HT-29 (cell line): ENCODE measurements around the gene FCGR3A. TPM values are rescaled to one million over a fixed set of nuclear protein-coding genes. Genes with fewer than 3 reads are reported as not detected.

Source experiments
- DNase-seq: peaks from one replicate; pipeline ENCODE4 v3.0.0-alpha.2; 2015; ENCODE audit warnings: low spot score
- total RNA-seq: library from RNA; depleted of rRNA; stranded (reverse); fragments of >200 nt; shearing (Covaris generic); gene quantifications from 2 replicates; pipeline ENCODE4 v1.2.3, GENCODE V29; 2014; rRNA removed

Gene FCGR3A
- total RNA-seq, 1 experiment from 2014 or later: not detected

DNA sequence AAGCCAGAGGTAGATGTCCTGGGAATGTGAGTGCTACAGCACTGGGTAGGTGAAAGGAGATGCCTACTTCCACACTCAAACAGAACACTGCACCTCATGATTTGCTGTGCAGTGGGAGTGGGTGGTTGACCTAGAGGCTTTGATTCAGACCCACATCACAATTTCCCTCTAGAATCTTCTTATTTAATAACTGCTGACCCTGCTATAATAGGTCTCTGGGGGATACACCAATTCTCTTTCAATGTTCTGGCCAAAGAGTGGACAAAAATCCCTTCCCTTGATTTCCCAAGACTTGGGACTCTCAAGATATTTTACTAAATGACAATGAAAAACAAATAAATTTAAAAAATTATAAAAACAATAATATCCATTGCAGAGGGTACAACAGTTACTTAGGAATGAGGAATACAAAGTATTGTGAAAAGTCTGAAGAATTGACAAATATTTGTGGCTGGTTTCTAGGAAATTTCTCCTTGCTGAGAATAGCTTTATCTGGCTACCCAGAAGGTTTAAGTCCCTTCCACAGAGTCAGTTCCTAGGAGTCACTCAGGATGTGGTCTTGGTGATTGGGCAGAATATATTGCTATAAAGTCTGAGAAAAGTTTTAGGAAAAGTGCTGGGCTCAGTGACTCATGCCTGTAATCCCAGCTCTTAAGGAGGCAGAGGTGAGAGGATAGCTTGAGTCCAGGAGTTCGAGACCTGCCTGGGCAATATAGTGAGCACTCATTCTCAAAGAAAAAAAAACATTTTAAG lies 46.8 kb downstream of the FCGR3A start:
- DNase-seq: no peak

- no peak for DNase-seq
Observed at GRCh38 chr1:161502181-161502580, 47.4 kb downstream of the FCGR3A start.

DNA sequence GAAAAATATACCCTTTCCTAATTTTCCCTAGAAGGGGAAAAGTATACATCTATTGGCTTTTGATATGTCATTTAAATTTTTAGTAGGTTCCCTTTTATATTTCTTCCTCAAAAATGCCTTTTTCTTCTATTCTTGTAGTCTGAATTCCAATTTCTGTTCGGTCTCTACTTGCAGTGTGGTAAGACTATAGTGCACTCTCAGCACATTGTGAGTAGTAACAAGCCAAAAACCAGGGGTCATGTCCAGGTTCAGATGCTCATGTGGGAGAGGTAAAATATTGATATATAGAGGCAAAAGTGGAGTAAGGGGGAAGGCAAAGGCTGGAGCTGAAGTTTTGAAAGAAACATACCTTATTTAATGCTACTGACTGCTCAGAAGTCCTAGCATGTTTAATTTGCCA lies 48.4 kb downstream of the FCGR3A start:
- no peak for DNase-seq

DNA sequence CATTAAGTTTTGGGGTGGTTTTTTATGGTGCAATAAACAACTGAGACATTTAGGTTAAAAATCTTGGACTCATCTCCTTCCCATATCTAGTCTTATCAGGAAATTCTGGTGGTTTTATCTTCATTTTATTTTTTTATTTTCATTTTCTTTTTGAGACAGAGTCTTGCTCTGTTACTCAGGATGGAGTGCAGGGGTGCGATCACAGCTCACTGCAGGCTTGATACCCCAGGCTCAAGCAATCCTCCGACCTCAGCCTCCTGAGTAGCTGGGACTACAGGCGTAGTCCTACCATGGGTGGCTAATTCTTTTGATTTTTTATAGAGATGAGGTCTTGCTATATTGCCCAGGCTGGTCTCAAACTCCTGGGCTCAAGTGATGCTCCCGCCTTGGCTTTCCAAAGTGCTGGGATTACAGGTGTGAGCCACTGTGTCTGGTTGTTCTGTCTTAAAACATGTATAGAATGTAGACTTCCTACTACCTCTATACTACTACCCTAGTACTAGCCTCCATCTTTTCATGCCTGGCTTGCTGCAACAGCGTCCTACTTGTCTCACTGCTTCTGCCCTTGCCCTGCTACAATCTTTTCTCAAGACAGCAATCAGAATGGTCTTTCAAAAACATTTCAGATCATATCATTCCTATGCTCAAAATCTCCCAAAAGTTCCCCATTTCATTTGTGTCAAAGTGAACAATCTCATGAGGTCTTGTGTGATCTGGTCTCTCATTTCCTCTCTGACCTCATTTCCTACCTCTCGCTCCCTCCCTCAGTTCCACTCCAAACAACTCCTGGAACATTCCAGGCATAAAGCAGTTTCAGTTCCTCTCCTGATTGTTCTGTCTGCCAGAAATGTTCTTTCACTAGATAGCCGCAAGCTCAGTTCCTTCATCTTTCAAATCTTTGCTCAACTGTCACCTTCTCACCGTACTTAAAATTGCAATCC lies 50.2 kb downstream of the FCGR3A start:
- no peak for DNase-seq

GRCh38 chr1:161498646-161499045 lies 51.0 kb downstream of the FCGR3A start:
- DNase-seq: no peak

GRCh38 chr1:161497961-161498360 lies 51.7 kb downstream of the FCGR3A start:
- DNase-seq: no peak

- DNase-seq: no peak
Observed at GRCh38 chr1:161495490-161495889, 54.1 kb downstream of the FCGR3A start.

GRCh38 chr1:161494091-161494735 lies 55.4 kb downstream of the FCGR3A start:
- DNase-seq: no peak

DNA sequence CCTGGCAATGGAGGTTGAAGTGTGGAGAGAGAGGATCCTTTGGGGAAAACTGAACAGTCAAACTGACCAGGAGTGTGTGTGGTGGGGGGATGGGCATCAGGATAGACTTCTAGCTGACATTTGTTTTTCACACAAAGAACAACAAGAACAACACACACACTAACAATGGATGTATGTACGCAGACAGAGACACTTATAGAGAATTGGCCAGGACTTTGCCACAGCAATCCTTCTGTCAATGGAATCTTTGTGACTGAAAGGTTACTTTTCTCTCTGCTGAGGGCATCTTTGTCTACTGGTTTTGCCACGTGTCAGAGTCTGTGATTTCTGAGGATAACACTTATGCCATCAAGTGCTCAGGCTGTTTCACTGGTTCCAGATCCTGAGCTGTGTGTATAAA lies 56.8 kb downstream of the FCGR3A start:
- no peak for DNase-seq

Other genes starting within 250 kb of the FCGR3A start
- gene MPZ, start 239.8 kb downstream of the FCGR3A start, total RNA-seq: 0.16 and 0.41 TPM in 2 replicates
- gene SDHC, start 235.4 kb downstream of the FCGR3A start, total RNA-seq: 16.6 and 17.1 TPM in 2 replicates
- not detected in 2 replicates for gene CFAP126, start 181.9 kb downstream of the FCGR3A start, total RNA-seq
- not detected in 2 replicates for gene FCGR2A, start 44.4 kb downstream of the FCGR3A start, total RNA-seq
- gene HSPA6, start 25.3 kb downstream of the FCGR3A start, total RNA-seq: 0.70 and 1.1 TPM in 2 replicates
- gene FCGR3B, start 81.4 kb upstream of the FCGR3A start, total RNA-seq: not detected in 2 replicates
- gene FCGR2B, start 113.3 kb upstream of the FCGR3A start, total RNA-seq: not detected in 2 replicates
- gene FCRLA, start 157.4 kb upstream of the FCGR3A start, total RNA-seq: not detected in 2 replicates
- 1.4 and 3.4 TPM in 2 replicates for gene FCRLB, start 171.7 kb upstream of the FCGR3A start, total RNA-seq
- gene DUSP12, start 200.0 kb upstream of the FCGR3A start, total RNA-seq: 48.9 and 52.2 TPM in 2 replicates
- 6.2 and 7.3 TPM in 2 replicates for gene ATF6, start 216.5 kb upstream of the FCGR3A start, total RNA-seq